Measurements from ENCODE around the gene PMAIP1. TPM values are rescaled to one million over a fixed set of nuclear protein-coding genes. Genes with fewer than 3 reads are reported as not detected.
A peak's percentile ranks its signal among the peaks of the same experiment; 100 is the strongest.

The PMAIP1 gene
- total and polyA plus RNA-seq, 9 of the 15 experiments (the other 6 are each of a cell fraction or from before 2014, with no cell fraction given), result 8.0 to 22.9 (median 14.9) TPM

GRCh38 chr18:59917422-59917821 is 17.6 kb downstream of the PMAIP1 start (continued):
- TF ChIP-seq ZNF384 (IDR thresholded peaks at IDR 0.05; ENCODE audit: low read depth, low read length), result peak; percentile 24; the same call in 1 of the 2 replicates
- TF ChIP-seq JUND (IDR thresholded peaks at IDR 0.05; ENCODE audit: borderline replicate concordance, low read depth, low read length), result peak; percentile 29; the same call in 1 of the 2 replicates
- TF ChIP-seq JUND (tag; IDR thresholded peaks at IDR 0.05; ENCODE audit: borderline replicate concordance, low read depth, low read length), result no peak
- TF ChIP-seq MAFK (IDR thresholded peaks at IDR 0.05; ENCODE audit: low read length), result peak; percentile 82; the same call in 1 of the 2 replicates
- TF ChIP-seq SMC3 (conservative IDR thresholded peaks at IDR 0.05; ENCODE audit: insufficient read depth, low read depth, low read length), result no peak
- TF ChIP-seq MAFF (IDR thresholded peaks at IDR 0.05; ENCODE audit: low read length), result peak; percentile 83
- TF ChIP-seq ARID1B (IDR thresholded peaks at IDR 0.05), result peak; percentile 20
- TF ChIP-seq NFE2 (IDR thresholded peaks at IDR 0.05; ENCODE audit: low read depth), result peak; percentile 92
- TF ChIP-seq STAT5A (IDR thresholded peaks at IDR 0.05; ENCODE audit: borderline replicate concordance, low read length), result no peak
- TF ChIP-seq, protein P1, sequence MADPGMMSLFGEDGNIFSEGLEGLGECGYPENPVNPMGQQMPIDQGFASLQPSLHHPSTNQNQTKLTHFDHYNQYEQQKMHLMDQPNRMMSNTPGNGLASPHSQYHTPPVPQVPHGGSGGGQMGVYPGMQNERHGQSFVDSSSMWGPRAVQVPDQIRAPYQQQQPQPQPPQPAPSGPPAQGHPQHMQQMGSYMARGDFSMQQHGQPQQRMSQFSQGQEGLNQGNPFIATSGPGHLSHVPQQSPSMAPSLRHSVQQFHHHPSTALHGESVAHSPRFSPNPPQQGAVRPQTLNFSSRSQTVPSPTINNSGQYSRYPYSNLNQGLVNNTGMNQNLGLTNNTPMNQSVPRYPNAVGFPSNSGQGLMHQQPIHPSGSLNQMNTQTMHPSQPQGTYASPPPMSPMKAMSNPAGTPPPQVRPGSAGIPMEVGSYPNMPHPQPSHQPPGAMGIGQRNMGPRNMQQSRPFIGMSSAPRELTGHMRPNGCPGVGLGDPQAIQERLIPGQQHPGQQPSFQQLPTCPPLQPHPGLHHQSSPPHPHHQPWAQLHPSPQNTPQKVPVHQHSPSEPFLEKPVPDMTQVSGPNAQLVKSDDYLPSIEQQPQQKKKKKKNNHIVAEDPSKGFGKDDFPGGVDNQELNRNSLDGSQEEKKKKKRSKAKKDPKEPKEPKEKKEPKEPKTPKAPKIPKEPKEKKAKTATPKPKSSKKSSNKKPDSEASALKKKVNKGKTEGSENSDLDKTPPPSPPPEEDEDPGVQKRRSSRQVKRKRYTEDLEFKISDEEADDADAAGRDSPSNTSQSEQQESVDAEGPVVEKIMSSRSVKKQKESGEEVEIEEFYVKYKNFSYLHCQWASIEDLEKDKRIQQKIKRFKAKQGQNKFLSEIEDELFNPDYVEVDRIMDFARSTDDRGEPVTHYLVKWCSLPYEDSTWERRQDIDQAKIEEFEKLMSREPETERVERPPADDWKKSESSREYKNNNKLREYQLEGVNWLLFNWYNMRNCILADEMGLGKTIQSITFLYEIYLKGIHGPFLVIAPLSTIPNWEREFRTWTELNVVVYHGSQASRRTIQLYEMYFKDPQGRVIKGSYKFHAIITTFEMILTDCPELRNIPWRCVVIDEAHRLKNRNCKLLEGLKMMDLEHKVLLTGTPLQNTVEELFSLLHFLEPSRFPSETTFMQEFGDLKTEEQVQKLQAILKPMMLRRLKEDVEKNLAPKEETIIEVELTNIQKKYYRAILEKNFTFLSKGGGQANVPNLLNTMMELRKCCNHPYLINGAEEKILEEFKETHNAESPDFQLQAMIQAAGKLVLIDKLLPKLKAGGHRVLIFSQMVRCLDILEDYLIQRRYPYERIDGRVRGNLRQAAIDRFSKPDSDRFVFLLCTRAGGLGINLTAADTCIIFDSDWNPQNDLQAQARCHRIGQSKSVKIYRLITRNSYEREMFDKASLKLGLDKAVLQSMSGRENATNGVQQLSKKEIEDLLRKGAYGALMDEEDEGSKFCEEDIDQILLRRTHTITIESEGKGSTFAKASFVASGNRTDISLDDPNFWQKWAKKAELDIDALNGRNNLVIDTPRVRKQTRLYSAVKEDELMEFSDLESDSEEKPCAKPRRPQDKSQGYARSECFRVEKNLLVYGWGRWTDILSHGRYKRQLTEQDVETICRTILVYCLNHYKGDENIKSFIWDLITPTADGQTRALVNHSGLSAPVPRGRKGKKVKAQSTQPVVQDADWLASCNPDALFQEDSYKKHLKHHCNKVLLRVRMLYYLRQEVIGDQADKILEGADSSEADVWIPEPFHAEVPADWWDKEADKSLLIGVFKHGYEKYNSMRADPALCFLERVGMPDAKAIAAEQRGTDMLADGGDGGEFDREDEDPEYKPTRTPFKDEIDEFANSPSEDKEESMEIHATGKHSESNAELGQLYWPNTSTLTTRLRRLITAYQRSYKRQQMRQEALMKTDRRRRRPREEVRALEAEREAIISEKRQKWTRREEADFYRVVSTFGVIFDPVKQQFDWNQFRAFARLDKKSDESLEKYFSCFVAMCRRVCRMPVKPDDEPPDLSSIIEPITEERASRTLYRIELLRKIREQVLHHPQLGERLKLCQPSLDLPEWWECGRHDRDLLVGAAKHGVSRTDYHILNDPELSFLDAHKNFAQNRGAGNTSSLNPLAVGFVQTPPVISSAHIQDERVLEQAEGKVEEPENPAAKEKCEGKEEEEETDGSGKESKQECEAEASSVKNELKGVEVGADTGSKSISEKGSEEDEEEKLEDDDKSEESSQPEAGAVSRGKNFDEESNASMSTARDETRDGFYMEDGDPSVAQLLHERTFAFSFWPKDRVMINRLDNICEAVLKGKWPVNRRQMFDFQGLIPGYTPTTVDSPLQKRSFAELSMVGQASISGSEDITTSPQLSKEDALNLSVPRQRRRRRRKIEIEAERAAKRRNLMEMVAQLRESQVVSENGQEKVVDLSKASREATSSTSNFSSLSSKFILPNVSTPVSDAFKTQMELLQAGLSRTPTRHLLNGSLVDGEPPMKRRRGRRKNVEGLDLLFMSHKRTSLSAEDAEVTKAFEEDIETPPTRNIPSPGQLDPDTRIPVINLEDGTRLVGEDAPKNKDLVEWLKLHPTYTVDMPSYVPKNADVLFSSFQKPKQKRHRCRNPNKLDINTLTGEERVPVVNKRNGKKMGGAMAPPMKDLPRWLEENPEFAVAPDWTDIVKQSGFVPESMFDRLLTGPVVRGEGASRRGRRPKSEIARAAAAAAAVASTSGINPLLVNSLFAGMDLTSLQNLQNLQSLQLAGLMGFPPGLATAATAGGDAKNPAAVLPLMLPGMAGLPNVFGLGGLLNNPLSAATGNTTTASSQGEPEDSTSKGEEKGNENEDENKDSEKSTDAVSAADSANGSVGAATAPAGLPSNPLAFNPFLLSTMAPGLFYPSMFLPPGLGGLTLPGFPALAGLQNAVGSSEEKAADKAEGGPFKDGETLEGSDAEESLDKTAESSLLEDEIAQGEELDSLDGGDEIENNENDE (IDR thresholded peaks at IDR 0.05; ENCODE audit: low read depth, low read length), result no peak
- no peak for TF ChIP-seq FOXA3 (CRISPR knock-in tag; conservative IDR thresholded peaks at IDR 0.05 in 1 of 2, IDR thresholded peaks at IDR 0.05 in 1 of 2)
- TF ChIP-seq ZNF766 (CRISPR knock-in tag; conservative IDR thresholded peaks at IDR 0.05), result peak; percentile 44; the same call in 1 of the 2 replicates
- TF ChIP-seq FIP1L1 (IDR thresholded peaks at IDR 0.05; ENCODE audit: low read depth, low read length, poor library complexity, severe bottlenecking), result no peak
- TF ChIP-seq SMARCA4 (IDR thresholded peaks at IDR 0.05), result peak; percentile 22; the same call in 1 of the 2 replicates
- TF ChIP-seq CEBPB (tag; IDR thresholded peaks at IDR 0.05), result peak; percentile 85
- TF ChIP-seq NFE2L1 (tag; IDR thresholded peaks at IDR 0.05; ENCODE audit: borderline replicate concordance, low read depth), result peak; percentile 83
